HUES48 (cell line): ENCODE results near the gene SRSF8.

Experiments
- H3K27ac ChIP-seq: one replicate; pipeline ENCODE4 v1.7.0; 2013; ENCODE audit warnings: low read depth, low read length, inconsistent platforms
- H3K27me3 ChIP-seq: 2 replicates; pipeline ENCODE4 v1.6.1; 2013; ENCODE audit warnings: mild to moderate bottlenecking, low read length; ENCODE audit not compliant: control insufficient read depth, insufficient read depth
- H3K36me3 ChIP-seq: 2 replicates; pipeline ENCODE4 v1.6.1; 2013; ENCODE audit warnings: low read length; ENCODE audit not compliant: control insufficient read depth, insufficient read depth
- H3K4me1 ChIP-seq: 2 replicates; pipeline ENCODE4 v1.6.1; 2013; ENCODE audit warnings: mild to moderate bottlenecking, low read length; ENCODE audit not compliant: control insufficient read depth, insufficient read depth
- H3K4me3 ChIP-seq: 2 replicates; pipeline ENCODE4 v1.5.1; 2013; ENCODE audit warnings: mild to moderate bottlenecking, low read depth, low read length
- H3K9ac ChIP-seq: 2 replicates; pipeline ENCODE4 v1.6.1; 2013; ENCODE audit warnings: mild to moderate bottlenecking, low read depth, low read length, moderate library complexity
- H3K9me3 ChIP-seq: 2 replicates; pipeline ENCODE4 v1.6.1; 2013; ENCODE audit warnings: low read length; ENCODE audit not compliant: control insufficient read depth, insufficient read depth

The SRSF8 gene

DNA sequence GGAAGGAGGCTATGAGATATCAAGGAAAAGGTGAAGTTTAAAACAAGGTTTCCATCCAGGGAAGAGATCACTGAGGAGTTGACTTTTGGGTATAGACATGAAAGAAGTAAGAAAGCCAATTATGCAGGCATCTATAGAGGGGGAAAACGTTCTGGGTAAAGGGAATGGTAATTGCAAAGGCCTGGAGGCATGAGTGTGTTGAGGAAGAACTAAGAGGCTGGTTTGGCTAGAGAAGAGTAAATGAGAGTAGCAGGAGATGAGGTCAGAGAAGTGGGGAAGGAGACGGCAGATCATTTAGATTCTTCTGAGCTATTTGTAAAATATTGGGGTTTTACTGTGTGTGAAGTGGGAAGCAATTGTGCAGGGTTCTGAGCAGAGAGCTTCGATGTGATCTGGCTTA is 30.5 kb downstream of the SRSF8 start:
- no peaks in the 10 kb centered on the region for H3K4me1 ChIP-seq
- H3K27me3 ChIP-seq = peaks cover 4% of the 10 kb centered on the region
- no peak overlapping the region for H3K27ac ChIP-seq
- no peak overlapping the region for H3K4me3 ChIP-seq
- no peaks in the 10 kb centered on the region for H3K36me3 ChIP-seq
- H3K9ac ChIP-seq = no peak overlapping the region
- no peaks in the 10 kb centered on the region for H3K9me3 ChIP-seq

DNA sequence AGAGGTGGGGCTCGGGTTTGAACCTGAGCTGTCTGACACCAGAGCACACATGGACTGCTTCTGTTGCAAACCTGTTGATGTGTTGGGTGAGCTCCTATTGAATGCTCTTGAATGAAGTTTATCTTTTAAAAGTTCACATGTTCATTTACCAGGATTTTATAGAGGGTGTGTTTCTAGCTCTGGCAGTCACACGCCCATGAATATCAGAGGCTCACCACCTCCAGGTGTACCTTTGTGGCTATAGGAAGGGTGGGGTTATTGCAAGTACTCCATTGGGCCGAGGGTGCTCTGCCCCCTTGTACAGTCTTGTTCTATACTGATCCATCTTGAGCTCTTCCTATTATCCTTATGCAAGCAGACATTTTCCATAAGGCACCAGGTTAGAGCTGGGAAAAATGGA is 32.1 kb downstream of the SRSF8 start:
- Histone ChIP-seq H3K9me3 (no peaks in the 10 kb centered on the region), H3K4me1 (no peaks in the 10 kb centered on the region), H3K27me3 (no peaks in the 10 kb centered on the region), H3K36me3 (no peaks in the 10 kb centered on the region), H3K9ac (no peak overlapping the region), H3K4me3 (no peak overlapping the region), H3K27ac (no peak overlapping the region)

DNA sequence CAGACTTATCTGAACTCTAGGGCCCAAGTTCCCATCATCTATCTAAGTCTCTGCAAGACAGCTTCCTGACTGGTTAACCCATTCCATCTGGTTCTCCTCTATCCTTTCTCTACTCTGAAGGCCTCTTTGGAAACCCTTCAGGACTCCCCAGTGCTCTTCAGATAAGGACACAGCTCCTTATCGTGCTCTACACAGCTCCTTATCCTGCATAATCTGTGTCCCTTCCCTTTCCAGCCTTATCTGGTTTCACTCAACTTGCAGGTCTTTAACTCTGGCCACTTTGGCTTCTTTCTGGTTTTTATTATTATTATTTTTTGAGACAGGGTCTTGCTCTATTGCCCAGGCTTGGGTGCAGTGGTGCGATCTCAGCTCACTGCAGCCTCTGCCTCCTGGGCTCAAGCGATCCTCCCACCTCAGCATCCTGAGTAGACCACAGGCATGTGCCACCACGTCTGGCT is 33.5 kb downstream of the SRSF8 start:
- H3K9ac ChIP-seq = no peak overlapping the region
- H3K27me3 ChIP-seq = no peaks in the 10 kb centered on the region
- H3K4me3 ChIP-seq = no peak overlapping the region
- no peaks in the 10 kb centered on the region for H3K9me3 ChIP-seq
- H3K4me1 ChIP-seq = no peaks in the 10 kb centered on the region
- no peak overlapping the region for H3K27ac ChIP-seq
- H3K36me3 ChIP-seq = no peaks in the 10 kb centered on the region

DNA sequence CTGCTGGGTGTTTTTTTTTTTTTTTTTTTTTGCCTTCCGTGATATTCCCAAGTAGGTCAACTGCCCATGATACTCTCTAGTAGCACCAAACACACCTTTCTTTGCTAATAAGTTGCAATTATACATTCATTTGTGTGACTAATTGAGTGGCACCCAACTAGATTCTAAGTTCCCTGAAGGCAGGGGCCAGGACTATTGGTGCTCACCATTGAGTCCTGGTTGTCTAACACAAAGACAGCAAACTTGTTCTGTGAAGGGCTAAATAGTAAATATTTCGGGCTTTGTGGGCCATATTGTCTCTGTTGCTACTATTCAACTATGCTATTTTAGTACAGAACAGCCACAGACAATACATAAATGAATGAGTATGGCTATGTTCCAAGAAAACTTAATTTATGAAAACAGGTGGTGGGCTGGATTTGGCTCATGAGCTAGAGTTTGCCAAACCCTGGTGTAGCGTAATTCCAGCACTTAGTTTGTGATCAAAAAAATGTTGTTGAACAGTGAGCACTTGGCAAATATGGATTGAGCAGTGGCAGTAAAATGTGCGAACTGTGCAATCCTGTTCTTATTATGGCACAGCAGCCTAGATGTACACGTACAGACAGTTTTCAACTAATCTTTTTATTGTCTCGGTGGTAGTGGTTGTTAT is 34.3 kb downstream of the SRSF8 start:
- H3K36me3 ChIP-seq = no peaks in the 10 kb centered on the region
- no peaks in the 10 kb centered on the region for H3K27me3 ChIP-seq
- H3K9ac ChIP-seq = no peak overlapping the region
- no peak overlapping the region for H3K4me3 ChIP-seq
- no peak overlapping the region for H3K27ac ChIP-seq
- H3K9me3 ChIP-seq = no peaks in the 10 kb centered on the region
- H3K4me1 ChIP-seq = no peaks in the 10 kb centered on the region

DNA sequence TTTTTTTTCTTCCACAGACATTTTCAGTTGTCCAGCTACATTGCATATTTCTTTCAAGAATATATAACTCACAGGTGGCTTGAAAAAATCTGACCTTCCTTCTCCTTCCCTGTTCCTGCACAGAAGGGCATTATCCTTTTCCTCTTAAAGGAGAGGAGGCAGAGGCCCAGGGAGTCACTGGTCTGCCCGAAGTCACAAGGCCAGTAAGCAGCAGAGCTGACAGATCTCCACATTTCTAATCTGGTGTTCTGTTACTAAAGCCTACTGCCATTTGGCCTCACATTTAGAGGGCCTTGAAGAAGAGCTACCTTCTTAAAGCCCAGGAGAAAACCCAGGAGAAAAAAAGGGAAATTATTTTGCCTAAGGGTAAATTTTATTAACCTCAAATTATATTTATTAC is 35.2 kb downstream of the SRSF8 start:
- H3K27ac ChIP-seq = no peak overlapping the region
- H3K27me3 ChIP-seq = no peaks in the 10 kb centered on the region
- no peak overlapping the region for H3K9ac ChIP-seq
- H3K4me1 ChIP-seq = no peaks in the 10 kb centered on the region
- H3K9me3 ChIP-seq = no peaks in the 10 kb centered on the region
- H3K36me3 ChIP-seq = no peaks in the 10 kb centered on the region
- H3K4me3 ChIP-seq = no peak overlapping the region

DNA sequence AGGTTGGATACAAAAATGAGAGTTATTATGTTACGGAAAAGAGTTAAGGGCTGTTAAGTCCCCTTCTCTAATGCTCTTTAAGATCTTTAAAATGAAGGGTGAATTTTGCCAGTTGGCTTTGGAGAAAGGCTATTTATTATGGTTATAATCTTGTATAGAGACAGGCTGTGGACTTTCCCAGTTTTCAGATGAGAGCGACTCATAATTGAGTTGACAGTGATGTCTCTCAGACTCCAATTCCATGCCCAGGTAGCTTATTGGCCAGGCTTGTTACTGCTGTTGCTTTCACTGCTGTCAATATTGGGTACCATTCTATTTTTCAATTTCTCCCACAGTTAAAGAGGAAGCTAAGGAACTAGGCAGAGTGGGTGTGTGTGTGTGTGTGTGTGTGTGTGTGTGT is 36.0 kb downstream of the SRSF8 start:
- H3K4me3 ChIP-seq = no peak overlapping the region

DNA sequence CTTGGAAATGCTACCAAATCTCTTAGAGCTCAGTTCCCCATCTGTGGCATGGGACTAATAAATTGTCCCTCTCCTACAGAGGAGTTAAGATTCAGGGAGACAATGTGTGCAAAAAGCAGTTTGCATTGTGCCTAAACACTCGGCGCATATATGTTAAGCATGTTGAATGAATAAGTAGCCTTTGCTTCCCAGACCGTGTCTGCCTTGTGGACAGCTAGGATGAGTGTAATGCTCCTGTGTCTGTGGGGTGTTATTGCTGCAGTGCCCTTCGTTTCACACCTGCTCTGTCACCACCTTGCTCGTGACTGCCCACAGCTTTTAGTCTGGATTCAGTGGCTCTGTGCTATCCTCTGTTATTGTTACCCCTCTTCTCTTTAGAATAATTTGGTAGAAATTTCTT is 37.0 kb downstream of the SRSF8 start:
- no peaks in the 10 kb centered on the region for H3K36me3 ChIP-seq
- no peak overlapping the region for H3K9ac ChIP-seq
- no peak overlapping the region for H3K4me3 ChIP-seq
- peaks cover 8% of the 10 kb centered on the region; the same call in 1 of the 2 replicates for H3K4me1 ChIP-seq
- no peaks in the 10 kb centered on the region for H3K9me3 ChIP-seq
- no peak overlapping the region for H3K27ac ChIP-seq
- H3K27me3 ChIP-seq = no peaks in the 10 kb centered on the region

More for the DNA sequence above, 36.0 kb downstream of the SRSF8 start:
- H3K9me3 ChIP-seq = no peaks in the 10 kb centered on the region
- H3K4me1 ChIP-seq = peaks cover 4% of the 10 kb centered on the region; the same call in 1 of the 2 replicates
- no peak overlapping the region for H3K27ac ChIP-seq
- no peaks in the 10 kb centered on the region for H3K36me3 ChIP-seq
- H3K9ac ChIP-seq = no peak overlapping the region
- H3K27me3 ChIP-seq = no peaks in the 10 kb centered on the region

DNA sequence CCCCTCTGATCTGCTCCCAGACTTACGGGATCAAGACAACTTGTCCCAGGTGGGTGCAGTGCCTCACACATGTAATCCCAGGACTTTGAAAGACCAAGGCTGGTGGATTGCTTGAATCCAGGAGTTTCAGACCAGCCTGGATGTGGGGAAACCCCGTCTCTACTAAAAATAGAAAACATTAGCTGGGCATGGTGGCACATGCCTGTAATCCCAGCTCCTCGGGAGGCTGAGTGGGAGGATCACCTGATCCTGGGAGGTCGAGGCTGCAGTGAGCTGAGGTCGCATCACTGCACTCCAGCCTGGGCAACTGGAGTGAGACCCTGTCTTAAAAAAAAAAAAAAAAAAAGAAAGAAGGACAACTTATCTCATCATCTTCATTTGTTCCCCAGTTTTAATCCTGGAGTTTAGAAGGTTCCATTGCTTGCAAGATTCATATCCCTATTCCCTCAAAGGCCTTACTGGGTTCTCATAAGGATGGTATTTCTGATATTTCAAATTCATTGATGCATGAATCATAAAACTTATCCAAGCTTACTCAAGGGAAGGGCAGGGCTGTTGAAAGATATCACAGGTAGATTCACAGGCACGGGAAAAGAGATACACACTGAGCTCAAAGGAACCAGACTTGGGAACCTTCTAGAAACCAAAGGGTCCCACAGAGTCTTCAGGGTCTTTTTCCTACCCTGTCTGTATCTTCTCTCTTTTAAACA is 37.6 kb downstream of the SRSF8 start:
- Histone ChIP-seq H3K36me3 (no peaks in the 10 kb centered on the region), H3K27ac (no peak overlapping the region), H3K27me3 (no peaks in the 10 kb centered on the region), H3K4me3 (no peak overlapping the region), H3K9me3 (no peaks in the 10 kb centered on the region), H3K9ac (no peak overlapping the region), H3K4me1 (peaks cover 8% of the 10 kb centered on the region; the same call in 1 of the 2 replicates)

DNA sequence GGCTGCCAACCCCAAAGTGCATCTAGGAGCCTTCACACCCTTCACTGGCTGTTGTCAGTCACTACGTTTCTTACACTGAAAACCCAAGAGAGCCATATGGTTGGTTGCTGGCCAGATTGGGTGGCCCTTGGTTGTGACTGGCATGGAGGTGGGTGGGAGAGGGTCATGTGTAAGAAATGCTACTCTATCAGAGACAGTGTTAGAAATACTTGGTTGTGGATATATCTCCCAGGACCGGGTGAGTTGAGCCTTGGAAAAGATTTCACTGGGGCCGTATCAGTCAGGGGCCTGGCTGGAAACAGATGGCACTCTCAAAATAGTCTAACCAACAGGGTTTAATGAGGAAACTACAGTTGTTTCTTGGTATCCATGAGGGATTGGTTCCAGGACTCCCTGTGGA is 38.1 kb downstream of the SRSF8 start:
- Histone ChIP-seq H3K4me1 (peaks cover 8% of the 10 kb centered on the region; the same call in 1 of the 2 replicates), H3K27ac (no peak overlapping the region)

DNA sequence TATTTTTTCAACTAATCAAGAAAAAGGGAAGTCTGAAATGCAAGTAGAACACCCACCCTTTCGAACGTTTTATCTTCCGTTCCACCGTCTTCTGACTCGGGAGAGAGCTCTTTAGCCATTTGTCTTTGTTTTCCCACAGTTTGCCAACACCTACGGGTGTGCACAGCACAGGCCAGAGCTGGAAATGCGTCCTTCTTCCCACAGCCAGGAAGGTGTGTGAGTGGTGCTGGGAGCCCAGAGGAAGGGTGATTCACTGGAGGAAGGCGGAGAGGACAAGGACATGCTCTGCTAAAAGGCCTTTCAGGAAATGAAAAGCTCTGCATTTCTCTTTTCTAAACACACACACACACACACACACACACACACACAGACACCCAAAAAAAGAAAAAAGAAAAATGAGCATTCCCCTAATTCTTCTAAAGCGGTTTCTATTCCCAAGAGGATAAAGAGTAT is 41.5 kb downstream of the SRSF8 start:
- peaks cover 8% of the 10 kb centered on the region; the same call in 1 of the 2 replicates for H3K4me1 ChIP-seq
- no peak overlapping the region for H3K9ac ChIP-seq
- H3K27me3 ChIP-seq = no peaks in the 10 kb centered on the region
- H3K27ac ChIP-seq = peak overlapping the region; percentile 5
- no peaks in the 10 kb centered on the region for H3K9me3 ChIP-seq
- H3K36me3 ChIP-seq = no peaks in the 10 kb centered on the region
- H3K4me3 ChIP-seq = no peak overlapping the region

More for the DNA sequence above, 38.1 kb downstream of the SRSF8 start:
- H3K9me3 ChIP-seq = no peaks in the 10 kb centered on the region
- H3K36me3 ChIP-seq = no peaks in the 10 kb centered on the region
- H3K4me3 ChIP-seq = no peak overlapping the region
- no peak overlapping the region for H3K9ac ChIP-seq
- H3K27me3 ChIP-seq = no peaks in the 10 kb centered on the region
